ENCODE measurements around the gene SCN3A. TPM values are rescaled to one million over a fixed set of nuclear protein-coding genes. Genes with fewer than 3 reads are reported as not detected.

The SCN3A gene
- polyA plus RNA-seq, 4 donors, result 0.27 to 3.7 (median 0.60) TPM; not detected in 1

- 65 to 90% (median 72%) methylated on average over 4 of the region's 4 CpGs for WGBS, 3 donors
- no peaks in the 10 kb centered on the region for H3K36me3 ChIP-seq (ENCODE audit: control insufficient read depth in 3 of 3, insufficient read depth in 2 of 3, low read depth in 1 of 3, low read length in 3 of 3)
- FAIRE-seq (no peak), DNase-seq (no peak)
- no peaks in the 10 kb centered on the region for H3K27me3 ChIP-seq (ENCODE audit: control insufficient read depth in 3 of 3, insufficient read depth in 3 of 3, low read length in 3 of 3)
- H3K4me3 ChIP-seq (ENCODE audit: low read depth in 1 of 3, low read length in 3 of 3), result no peak overlapping the region
- H3K9me3 ChIP-seq (ENCODE audit: control insufficient read depth in 2 of 2, insufficient read depth in 1 of 2, low read depth in 1 of 2, low read length in 1 of 2), result peaks cover 0 to 3% of the 10 kb centered on the region in 2 donors
- no peaks in the 10 kb centered on the region for H3K4me1 ChIP-seq (ENCODE audit: control insufficient read depth in 3 of 3, insufficient read depth in 2 of 3, low read depth in 1 of 3, low read length in 2 of 3)
- H3K27ac ChIP-seq (ENCODE audit: low read depth in 1 of 3, low read length in 2 of 3), result no peak overlapping the region
Observed at GRCh38 chr2:165083326-165083725, 120.5 kb downstream of the SCN3A start.

- no peaks in the 10 kb centered on the region for H3K4me1 ChIP-seq (ENCODE audit: control insufficient read depth in 3 of 3, insufficient read depth in 2 of 3, low read depth in 1 of 3, low read length in 2 of 3)
- no peak overlapping the region for H3K27ac ChIP-seq (ENCODE audit: low read depth in 1 of 3, low read length in 2 of 3)
- H3K36me3 ChIP-seq (ENCODE audit: control insufficient read depth in 3 of 3, insufficient read depth in 2 of 3, low read depth in 1 of 3, low read length in 3 of 3), result no peaks in the 10 kb centered on the region
- FAIRE-seq (no peak), DNase-seq (no peak)
- peaks cover 0 to 3% of the 10 kb centered on the region in 2 donors for H3K9me3 ChIP-seq (ENCODE audit: control insufficient read depth in 2 of 2, insufficient read depth in 1 of 2, low read depth in 1 of 2, low read length in 1 of 2)
- no peaks in the 10 kb centered on the region for H3K27me3 ChIP-seq (ENCODE audit: control insufficient read depth in 3 of 3, insufficient read depth in 3 of 3, low read length in 3 of 3)
- H3K4me3 ChIP-seq (ENCODE audit: low read depth in 1 of 3, low read length in 3 of 3), result no peak overlapping the region
Observed at GRCh38 chr2:165082479-165082878, 121.4 kb downstream of the SCN3A start.

DNA sequence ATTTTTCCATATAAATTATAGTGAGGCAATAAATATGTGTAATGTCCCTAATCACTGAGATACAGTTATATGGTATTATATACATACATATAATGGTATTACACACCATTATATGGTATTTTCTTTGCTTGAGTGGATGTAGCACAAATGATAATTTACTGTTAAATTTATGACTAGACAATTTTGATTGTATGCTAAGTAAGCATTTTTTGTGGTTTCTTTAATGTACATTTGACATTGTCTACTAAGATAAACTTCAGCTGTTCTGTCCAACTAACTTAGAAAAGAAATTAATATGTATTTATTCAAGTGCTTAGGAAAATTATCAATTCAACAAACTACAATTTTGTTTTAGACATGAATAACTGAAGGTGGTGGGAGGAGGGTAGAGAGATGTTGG, 122.6 kb downstream of the SCN3A start:
- H3K36me3 ChIP-seq (ENCODE audit: control insufficient read depth in 3 of 3, insufficient read depth in 2 of 3, low read depth in 1 of 3, low read length in 3 of 3), result no peaks in the 10 kb centered on the region
- H3K4me1 ChIP-seq (ENCODE audit: control insufficient read depth in 3 of 3, insufficient read depth in 2 of 3, low read depth in 1 of 3, low read length in 2 of 3), result no peaks in the 10 kb centered on the region
- H3K9me3 ChIP-seq (ENCODE audit: control insufficient read depth in 2 of 2, insufficient read depth in 1 of 2, low read depth in 1 of 2, low read length in 1 of 2), result peaks cover 0 to 3% of the 10 kb centered on the region in 2 donors
- no peak overlapping the region for H3K4me3 ChIP-seq (ENCODE audit: low read depth in 1 of 3, low read length in 3 of 3)
- no peaks in the 10 kb centered on the region for H3K27me3 ChIP-seq (ENCODE audit: control insufficient read depth in 3 of 3, insufficient read depth in 3 of 3, low read length in 3 of 3)
- FAIRE-seq (no peak), DNase-seq (no peak)
- H3K27ac ChIP-seq (ENCODE audit: low read depth in 1 of 3, low read length in 2 of 3), result no peak overlapping the region

DNA sequence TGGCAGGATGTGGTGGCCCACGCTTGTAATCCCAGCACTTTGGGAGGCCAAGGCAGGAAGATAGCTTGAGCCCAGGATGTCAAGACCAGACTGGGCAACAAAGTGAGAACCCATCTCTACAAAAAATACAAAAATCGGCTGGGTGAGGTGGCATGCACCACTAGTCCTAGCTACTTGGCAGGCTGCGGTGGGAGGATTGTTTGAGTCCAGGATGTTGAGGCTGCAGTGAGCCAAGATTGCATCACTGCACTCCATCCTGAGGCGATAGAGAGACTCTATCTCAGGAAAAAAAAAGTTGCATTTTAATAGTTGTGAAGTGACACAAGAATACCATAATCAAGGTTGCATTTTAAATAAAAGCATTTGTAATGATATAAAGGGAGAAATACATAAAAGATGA, 124.4 kb downstream of the SCN3A start:
- no peak for FAIRE-seq
- H3K27me3 ChIP-seq (ENCODE audit: control insufficient read depth in 3 of 3, insufficient read depth in 3 of 3, low read length in 3 of 3), result no peaks in the 10 kb centered on the region
- 70 to 81% (median 79%) methylated on average over 4 of the region's 4 CpGs for WGBS, 3 donors

GRCh38 chr2:165078913-165079312, 124.9 kb downstream of the SCN3A start:
- Histone ChIP-seq H3K9me3 (ENCODE audit: control insufficient read depth in 2 of 2, insufficient read depth in 1 of 2, low read depth in 1 of 2, low read length in 1 of 2) (peaks cover 5 to 20% of the 10 kb centered on the region in 2 donors), H3K27me3 (ENCODE audit: control insufficient read depth in 3 of 3, insufficient read depth in 3 of 3, low read length in 3 of 3) (no peaks in the 10 kb centered on the region), H3K4me3 (ENCODE audit: low read depth in 1 of 3, low read length in 3 of 3) (no peak overlapping the region), H3K4me1 (ENCODE audit: control insufficient read depth in 3 of 3, insufficient read depth in 2 of 3, low read depth in 1 of 3, low read length in 2 of 3) (no peaks in the 10 kb centered on the region), H3K36me3 (ENCODE audit: control insufficient read depth in 3 of 3, insufficient read depth in 2 of 3, low read depth in 1 of 3, low read length in 3 of 3) (no peaks in the 10 kb centered on the region), H3K27ac (ENCODE audit: low read depth in 1 of 3, low read length in 2 of 3) (no peak overlapping the region)
- DNase-seq (no peak), FAIRE-seq (no peak)

More for the DNA sequence above, 124.4 kb downstream of the SCN3A start:
- peaks cover 5 to 15% of the 10 kb centered on the region in 2 donors for H3K9me3 ChIP-seq (ENCODE audit: control insufficient read depth in 2 of 2, insufficient read depth in 1 of 2, low read depth in 1 of 2, low read length in 1 of 2)
- H3K4me3 ChIP-seq (ENCODE audit: low read depth in 1 of 3, low read length in 3 of 3), result no peak overlapping the region
- no peak for DNase-seq
- no peaks in the 10 kb centered on the region for H3K36me3 ChIP-seq (ENCODE audit: control insufficient read depth in 3 of 3, insufficient read depth in 2 of 3, low read depth in 1 of 3, low read length in 3 of 3)
- H3K27ac ChIP-seq (ENCODE audit: low read depth in 1 of 3, low read length in 2 of 3), result no peak overlapping the region
- H3K4me1 ChIP-seq (ENCODE audit: control insufficient read depth in 3 of 3, insufficient read depth in 2 of 3, low read depth in 1 of 3, low read length in 2 of 3), result no peaks in the 10 kb centered on the region

- no peak for DNase-seq
- no peaks in the 10 kb centered on the region for H3K4me1 ChIP-seq (ENCODE audit: control insufficient read depth in 3 of 3, insufficient read depth in 2 of 3, low read depth in 1 of 3, low read length in 2 of 3)
- H3K36me3 ChIP-seq (ENCODE audit: control insufficient read depth in 3 of 3, insufficient read depth in 2 of 3, low read depth in 1 of 3, low read length in 3 of 3), result no peaks in the 10 kb centered on the region
- no peaks in the 10 kb centered on the region for H3K27me3 ChIP-seq (ENCODE audit: control insufficient read depth in 3 of 3, insufficient read depth in 3 of 3, low read length in 3 of 3)
- no peak for FAIRE-seq
- no peak overlapping the region for H3K4me3 ChIP-seq (ENCODE audit: low read depth in 1 of 3, low read length in 3 of 3)
- H3K9me3 ChIP-seq (ENCODE audit: control insufficient read depth in 2 of 2, insufficient read depth in 1 of 2, low read depth in 1 of 2, low read length in 1 of 2), result peaks cover 5 to 17% of the 10 kb centered on the region in 2 donors
- no peak overlapping the region for H3K27ac ChIP-seq (ENCODE audit: low read depth in 1 of 3, low read length in 2 of 3)
Observed at GRCh38 chr2:165074884-165075283, 129.0 kb downstream of the SCN3A start.

DNA sequence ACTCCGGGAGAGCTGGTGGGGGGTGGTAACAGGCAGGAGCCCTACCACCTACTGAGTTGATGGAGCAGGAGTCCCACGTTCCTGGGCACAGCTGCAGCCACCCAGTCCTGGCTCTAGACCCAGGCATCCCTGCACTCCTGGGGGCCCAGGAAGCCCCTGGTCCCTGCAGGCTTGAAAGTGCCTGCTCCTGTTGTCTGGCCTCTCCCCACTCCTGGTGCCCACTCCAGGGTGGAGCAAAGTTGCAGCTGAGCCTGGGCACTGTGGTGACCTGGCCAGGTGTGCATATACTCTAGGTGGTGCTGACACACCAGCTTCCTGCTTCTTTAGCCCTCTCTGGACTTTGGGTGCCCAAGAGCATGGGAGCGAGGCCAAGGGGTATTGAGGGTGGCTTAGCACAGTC, 129.5 kb downstream of the SCN3A start:
- Histone ChIP-seq H3K4me3 (ENCODE audit: low read depth in 1 of 3, low read length in 3 of 3) (no peak overlapping the region), H3K36me3 (ENCODE audit: control insufficient read depth in 3 of 3, insufficient read depth in 2 of 3, low read depth in 1 of 3, low read length in 3 of 3) (no peaks in the 10 kb centered on the region), H3K27me3 (ENCODE audit: control insufficient read depth in 3 of 3, insufficient read depth in 3 of 3, low read length in 3 of 3) (no peaks in the 10 kb centered on the region), H3K4me1 (ENCODE audit: control insufficient read depth in 3 of 3, insufficient read depth in 2 of 3, low read depth in 1 of 3, low read length in 2 of 3) (no peaks in the 10 kb centered on the region), H3K27ac (ENCODE audit: low read depth in 1 of 3, low read length in 2 of 3) (no peak overlapping the region), H3K9me3 (ENCODE audit: control insufficient read depth in 2 of 2, insufficient read depth in 1 of 2, low read depth in 1 of 2, low read length in 1 of 2) (peaks cover 5 to 17% of the 10 kb centered on the region in 2 donors)
- WGBS, 3 donors, result 55 to 81% (median 72%) methylated on average over 3 of the region's 3 CpGs
- DNase-seq (no peak), FAIRE-seq (no peak)

GRCh38 chr2:165070076-165070475, 133.8 kb downstream of the SCN3A start:
- H3K27ac ChIP-seq (ENCODE audit: low read depth in 1 of 3, low read length in 2 of 3), result no peak overlapping the region
- H3K4me3 ChIP-seq (ENCODE audit: low read depth in 1 of 3, low read length in 3 of 3), result no peak overlapping the region
- H3K36me3 ChIP-seq (ENCODE audit: control insufficient read depth in 3 of 3, insufficient read depth in 2 of 3, low read depth in 1 of 3, low read length in 3 of 3), result no peaks in the 10 kb centered on the region
- no peak for DNase-seq
- no peak for FAIRE-seq
- 85 to 92% (median 90%) methylated on average over 9 of the region's 9 CpGs for WGBS, 3 donors
- H3K27me3 ChIP-seq (ENCODE audit: control insufficient read depth in 3 of 3, insufficient read depth in 3 of 3, low read length in 3 of 3), result no peaks in the 10 kb centered on the region
- H3K9me3 ChIP-seq (ENCODE audit: control insufficient read depth in 2 of 2, insufficient read depth in 1 of 2, low read depth in 1 of 2, low read length in 1 of 2), result peaks cover 2 to 12% of the 10 kb centered on the region in 2 donors
- no peaks in the 10 kb centered on the region for H3K4me1 ChIP-seq (ENCODE audit: control insufficient read depth in 3 of 3, insufficient read depth in 2 of 3, low read depth in 1 of 3, low read length in 2 of 3)

DNA sequence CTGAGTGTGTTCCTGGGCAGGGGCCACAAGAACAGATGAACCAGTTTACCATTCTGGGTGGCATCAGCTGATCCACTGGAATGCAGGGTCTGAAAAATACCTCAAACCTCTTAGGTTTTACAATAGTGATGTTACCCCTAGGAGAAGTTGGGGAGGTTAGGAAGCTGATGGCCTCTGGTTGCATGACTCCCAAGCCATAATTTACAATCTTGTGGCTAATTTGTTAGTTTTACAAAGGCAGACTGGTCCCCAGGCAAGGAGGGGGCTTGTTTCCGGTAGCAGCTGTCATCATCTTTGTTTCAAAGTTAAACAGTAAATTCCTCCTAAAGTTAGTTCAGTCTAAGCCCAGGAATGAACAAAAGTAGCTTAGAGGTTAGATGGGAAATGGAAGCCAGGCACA, 134.7 kb downstream of the SCN3A start:
- Histone ChIP-seq H3K36me3 (ENCODE audit: control insufficient read depth in 3 of 3, insufficient read depth in 2 of 3, low read depth in 1 of 3, low read length in 3 of 3) (no peaks in the 10 kb centered on the region), H3K4me3 (ENCODE audit: low read depth in 1 of 3, low read length in 3 of 3) (no peak overlapping the region), H3K9me3 (ENCODE audit: control insufficient read depth in 2 of 2, insufficient read depth in 1 of 2, low read depth in 1 of 2, low read length in 1 of 2) (peaks cover 0 to 2% of the 10 kb centered on the region in 2 donors), H3K27ac (ENCODE audit: low read depth in 1 of 3, low read length in 2 of 3) (no peak overlapping the region), H3K27me3 (ENCODE audit: control insufficient read depth in 3 of 3, insufficient read depth in 3 of 3, low read length in 3 of 3) (no peaks in the 10 kb centered on the region), H3K4me1 (ENCODE audit: control insufficient read depth in 3 of 3, insufficient read depth in 2 of 3, low read depth in 1 of 3, low read length in 2 of 3) (no peaks in the 10 kb centered on the region)
- FAIRE-seq, result no peak
- DNase-seq, result no peak
- WGBS, 3 donors, result 68 to 92% (median 76%) methylated on average over 1 of the region's 1 CpG
